Activated CD4-positive, alpha-beta T cell treated with anti-CD3 and anti-CD28 coated beads, Interleukin-2, Interleukin-4, amounts not matched to agents 100 ng/mL and 50 ng/mL, durations not matched to agents 16 hours and 8 hours (primary cell): Measurements from ENCODE around the gene MAPK11.

Source experiments
- DNase-seq: peaks from one replicate; pipeline ENCODE4 v3.0.0-alpha.2; 2020; ENCODE audit warnings: low spot score

The MAPK11 gene

DNA sequence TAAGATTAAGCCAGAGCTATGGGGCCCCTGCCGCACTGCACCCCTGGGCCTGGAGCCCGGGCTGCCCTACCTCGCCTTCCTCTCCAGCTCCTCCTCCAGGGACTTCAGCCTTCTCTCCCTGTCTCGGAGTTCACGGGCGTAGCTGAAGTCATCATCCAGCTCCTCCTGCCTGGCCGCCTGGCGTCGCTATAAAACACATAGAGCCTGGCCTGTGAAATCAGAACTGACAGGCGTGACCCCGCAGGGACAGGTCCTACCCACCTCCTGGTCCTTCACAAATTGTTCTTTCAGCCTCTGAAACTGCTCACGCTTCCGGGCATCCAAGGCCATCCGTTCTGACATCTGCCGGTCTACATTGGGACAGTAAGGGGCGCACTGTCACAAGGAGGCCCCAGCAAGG, 46.1 kb downstream of the MAPK11 start:
- DNase-seq = no peak

- DNase-seq = no peak
These were observed 47.7 kb downstream of the MAPK11 start for GRCh38 chr22:50222508-50222907.

- DNase-seq = no peak
These were observed 48.5 kb downstream of the MAPK11 start for GRCh38 chr22:50221410-50222300.

GRCh38 chr22:50220603-50221409, 49.4 kb downstream of the MAPK11 start:
- no peak for DNase-seq

- DNase-seq = no peak
These were observed 50.2 kb downstream of the MAPK11 start for GRCh38 chr22:50219800-50220602.

DNA sequence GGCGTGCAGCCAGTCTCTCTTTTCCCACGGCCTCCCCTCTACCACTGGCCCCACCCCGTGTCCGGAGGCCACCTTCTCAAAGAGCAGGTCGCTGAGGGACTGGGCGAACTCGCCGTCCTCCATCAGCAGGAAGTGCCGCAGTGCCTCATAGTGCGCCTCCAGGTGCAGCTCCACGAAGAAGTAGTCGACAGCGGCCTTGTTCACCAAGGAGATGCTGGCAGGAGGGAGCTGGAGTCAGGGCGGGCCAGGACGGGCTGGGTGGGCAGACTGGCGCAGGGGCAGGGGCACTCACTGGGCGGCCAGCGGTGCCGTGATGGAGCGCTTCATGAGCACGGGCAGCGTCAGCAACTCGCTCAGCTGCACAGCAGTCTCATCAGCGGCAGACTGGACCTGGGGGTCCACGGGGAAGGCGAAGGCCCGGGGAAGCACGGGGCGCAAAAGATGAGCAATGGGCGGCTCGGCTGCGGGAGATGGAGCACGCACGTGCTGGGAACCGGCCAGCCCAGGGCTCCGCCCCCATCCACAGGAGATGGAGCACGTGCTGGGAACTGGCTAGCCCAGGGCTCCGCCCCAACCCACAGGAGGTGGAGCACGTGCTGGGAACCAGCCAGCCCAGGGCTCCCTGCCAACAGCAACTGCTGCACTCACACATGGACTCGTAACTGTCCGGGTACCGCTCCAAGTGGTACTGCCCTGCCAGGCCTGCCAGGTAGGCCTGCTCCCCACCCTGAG, 51.0 kb downstream of the MAPK11 start:
- no peak for DNase-seq

GRCh38 chr22:50218153-50218995, 51.8 kb downstream of the MAPK11 start:
- no peak for DNase-seq

GRCh38 chr22:50217543-50218152, 52.5 kb downstream of the MAPK11 start:
- DNase-seq = no peak

DNA sequence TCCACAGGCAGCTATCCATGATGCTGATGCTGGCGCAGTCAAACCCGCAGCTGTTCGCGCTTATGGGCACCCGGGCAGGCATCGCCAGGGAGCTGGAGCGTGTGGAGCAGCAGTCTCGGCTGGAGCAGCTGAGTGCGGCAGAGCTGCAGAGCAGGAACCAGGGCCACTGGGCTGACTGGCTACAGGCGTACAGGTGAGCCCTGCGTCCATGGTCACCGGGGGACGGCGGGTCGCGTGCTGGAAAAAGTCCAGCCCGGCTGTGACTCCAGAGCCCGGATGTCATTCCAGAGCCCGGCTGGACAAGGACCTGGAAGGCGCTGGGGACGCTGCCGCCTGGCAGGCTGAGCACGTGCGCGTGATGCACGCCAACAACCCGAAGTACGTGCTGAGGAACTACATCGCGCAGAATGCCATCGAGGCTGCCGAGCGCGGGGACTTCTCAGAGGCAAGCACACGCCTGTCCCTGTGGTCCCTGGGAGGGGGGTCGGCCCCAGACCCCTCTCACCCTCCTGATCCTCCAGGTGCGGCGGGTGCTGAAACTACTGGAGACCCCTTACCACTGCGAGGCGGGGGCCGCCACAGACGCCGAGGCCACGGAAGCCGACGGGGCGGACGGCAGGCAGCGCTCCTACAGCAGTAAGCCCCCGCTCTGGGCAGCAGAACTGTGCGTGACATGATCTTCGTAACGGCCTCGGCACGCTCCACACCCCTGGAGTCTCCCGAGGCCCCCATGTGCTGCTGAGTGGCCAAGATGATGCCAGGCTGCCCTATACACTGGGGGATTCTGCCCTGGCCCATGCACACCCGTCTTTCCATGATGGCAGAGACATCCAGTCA, 53.3 kb downstream of the MAPK11 start:
- no peak for DNase-seq

- DNase-seq = no peak
These were observed 54.0 kb downstream of the MAPK11 start for GRCh38 chr22:50216055-50216683.

DNA sequence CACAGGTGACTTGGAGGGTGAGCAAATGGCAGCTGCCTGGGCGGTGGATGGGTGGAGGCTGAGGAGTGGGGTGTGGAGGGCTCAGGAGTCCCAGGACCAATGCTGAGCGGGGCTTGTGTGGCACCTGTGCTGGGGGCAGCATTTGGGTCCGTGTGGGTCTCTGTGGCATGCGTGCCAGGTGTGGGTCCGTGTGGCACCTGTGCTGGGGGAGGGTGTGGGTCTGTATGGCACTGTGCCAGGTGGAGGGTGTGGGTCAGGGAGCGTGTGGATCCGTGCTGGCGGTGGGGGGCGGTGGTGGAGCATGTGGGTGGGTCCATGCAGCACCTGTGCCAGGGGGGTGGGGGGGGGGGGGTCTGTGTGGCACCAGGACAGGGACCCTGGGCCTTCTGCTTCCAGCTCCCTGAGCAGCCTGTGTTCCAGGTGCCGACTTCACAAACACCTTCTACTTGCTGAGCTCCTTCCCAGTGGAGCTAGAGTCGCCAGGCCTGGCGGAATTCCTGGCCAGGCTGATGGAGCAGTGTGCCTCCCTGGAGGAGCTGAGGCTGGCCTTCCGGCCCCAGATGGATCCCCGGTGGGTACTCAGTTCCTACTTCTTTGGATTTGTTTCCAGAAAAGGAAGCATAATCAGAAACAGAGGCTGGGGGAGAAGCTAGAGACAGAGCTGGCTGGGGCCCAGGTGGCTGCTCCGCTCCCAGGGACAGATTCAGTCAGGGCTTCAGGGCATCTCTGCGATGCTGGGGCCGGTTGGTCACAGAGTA, 54.7 kb downstream of the MAPK11 start:
- DNase-seq = no peak
